ENCODE data around the gene GUCA2B. TPM values are rescaled to one million over a fixed set of nuclear protein-coding genes. Genes with fewer than 3 reads are reported as not detected.
A peak's percentile ranks its signal among the peaks of the same experiment; 100 is the strongest.

Gene GUCA2B
- total RNA-seq, 1 experiment from 2014 or later = not detected

- Histone ChIP-seq H3K79me1 (ENCODE audit: insufficient read depth, low read depth, low read length, poor library complexity, severe bottlenecking) (no peaks in the 10 kb centered on the region), H2BK5ac (ENCODE audit: insufficient read length, low read length) (no peak overlapping the region), H3K27me3 (ENCODE audit: insufficient read depth, low read length) (no peaks in the 10 kb centered on the region), H4K20me1 (ENCODE audit: control insufficient read depth, insufficient read depth, insufficient read length) (no peaks in the 10 kb centered on the region), H2BK120ac (ENCODE audit: low read depth, low read length, poor library complexity, severe bottlenecking) (no peak overlapping the region), H4K5ac (ENCODE audit: insufficient read length, low read depth, low read length) (no peak overlapping the region), H4K8ac (replicated peaks; ENCODE audit: insufficient read length, low read depth, low read length) (no peak overlapping the region), H3T11ph (ENCODE audit: low read length) (no peak overlapping the region), H3K14ac (ENCODE audit: insufficient read depth, low read length) (no peak overlapping the region), H2AFZ (ENCODE audit: low read length) (no peak overlapping the region), H2BK20ac (ENCODE audit: low read depth, low read length, poor library complexity, severe bottlenecking) (no peak overlapping the region), H3K23me2 (ENCODE audit: insufficient read length, low read depth, low read length, poor library complexity, severe bottlenecking) (no peaks in the 10 kb centered on the region), H3K23ac (ENCODE audit: insufficient read length, low read depth, low read length) (no peak overlapping the region), H3K4me2 (ENCODE audit: insufficient read depth, insufficient read length, low read length) (no peak overlapping the region), H3K4ac (ENCODE audit: low read depth, low read length) (no peak overlapping the region), H2BK12ac (ENCODE audit: insufficient read length, low read depth, low read length) (no peak overlapping the region), H3K9me3 (ENCODE audit: control insufficient read depth, low read depth, low read length) (no peaks in the 10 kb centered on the region), H3K79me2 (ENCODE audit: insufficient read depth, low read length) (no peaks in the 10 kb centered on the region), H3K18ac (ENCODE audit: insufficient read length, low read depth, low read length) (no peak overlapping the region), H3K56ac (ENCODE audit: insufficient read length, low read depth, low read length) (no peak overlapping the region), H2BK15ac (ENCODE audit: low read depth, low read length) (no peak overlapping the region), H3K9ac (ENCODE audit: extremely low read depth, insufficient read length, low read length) (no peak overlapping the region), H3K27ac (ENCODE audit: insufficient read length, low read depth, low read length) (no peak overlapping the region), H4K91ac (ENCODE audit: insufficient read length, low read depth, low read length) (no peak overlapping the region), H3K4me1 (ENCODE audit: insufficient read depth, low read length) (no peaks in the 10 kb centered on the region; the same call in 1 of the 2 replicates), H2AK5ac (ENCODE audit: insufficient read length, low read length) (no peak overlapping the region)
- no peak overlapping the region for H3K4me3 Mint-ChIP-seq
- peaks cover 0 to 1% (median 0%) of the 10 kb centered on the region in 3 experiments; a peak in 1 of 7 replicates for H3K36me3 Mint-ChIP-seq (ENCODE audit: insufficient read depth in 1 of 3, low read depth in 3 of 3)
- TF ChIP-seq CTCF (conservative IDR thresholded peaks at IDR 0.05) = no peak
- H3K27ac Mint-ChIP-seq = peak overlapping the region in 1 of 3 experiments; percentile 22; a peak in 1 of 7 replicates
- no peaks in the 10 kb centered on the region; a peak in 2 of 5 replicates for H3K9me3 Mint-ChIP-seq
- no peaks in the 10 kb centered on the region for H3K27me3 Mint-ChIP-seq (ENCODE audit: low read depth)
- no peak for DNase-seq
- WGBS (ENCODE audit: extremely low coverage, insufficient read length, low lambda C conversion rate) = no CpG with 5 or more reads among the region's 6 CpGs
- H3K4me1 Mint-ChIP-seq = peaks cover 10 to 11% of the 10 kb centered on the region in 2 experiments
Observed at GRCh38 chr1:42171679-42172266, 18.6 kb downstream of the GUCA2B start.
